Measurements from ENCODE around the gene CHPT1. TPM values are rescaled to one million over a fixed set of nuclear protein-coding genes. Genes with fewer than 3 reads are reported as not detected.
"Not testable (repeated sequence)": the region's sequence is repeated elsewhere in the genome, so short reads cannot be mapped to it uniquely, and the experiment has no call there.

The CHPT1 gene
- total RNA-seq, 1 donor from 2014 or later = 16.9 TPM

- no peak overlapping the region for H3K4me3 Mint-ChIP-seq
These were observed 21.9 kb upstream of the CHPT1 start for GRCh38 chr12:101675555-101675954.

GRCh38 chr12:101676497-101676896, 20.9 kb upstream of the CHPT1 start:
- H3K36me3 Mint-ChIP-seq = not testable (repeated sequence)
- peaks cover 11% of the 10 kb centered on the region for H3K27me3 Mint-ChIP-seq (ENCODE audit: low read depth)

More at GRCh38 chr12:101675555-101675954, 21.9 kb upstream of the CHPT1 start:
- DNase-seq (ENCODE audit: low spot score in 2 of 2, unreplicated experiment in 2 of 2) = no peak
- Mint-ChIP-seq H3K36me3 (no peaks in the 10 kb centered on the region), H3K27me3 (ENCODE audit: low read depth) (peaks cover 10% of the 10 kb centered on the region), H3K27ac (no peak overlapping the region), H3K4me1 (no peaks in the 10 kb centered on the region), H3K9me3 (no peaks in the 10 kb centered on the region)
- no peak for TF ChIP-seq CTCF (IDR thresholded peaks at IDR 0.05; ENCODE audit: unreplicated experiment)

GRCh38 chr12:101678081-101678480, 19.4 kb upstream of the CHPT1 start:
- no peak overlapping the region for H3K27ac Mint-ChIP-seq
- TF ChIP-seq CTCF (IDR thresholded peaks at IDR 0.05; ENCODE audit: unreplicated experiment) = no peak
- peaks cover 11% of the 10 kb centered on the region for H3K27me3 Mint-ChIP-seq (ENCODE audit: low read depth)
- H3K9me3 Mint-ChIP-seq = no peaks in the 10 kb centered on the region
- no peaks in the 10 kb centered on the region for H3K4me1 Mint-ChIP-seq
- no peak overlapping the region for H3K4me3 Mint-ChIP-seq
- DNase-seq (ENCODE audit: low spot score in 2 of 2, unreplicated experiment in 2 of 2) = no peak
- H3K36me3 Mint-ChIP-seq = no peaks in the 10 kb centered on the region

More at GRCh38 chr12:101676497-101676896, 20.9 kb upstream of the CHPT1 start:
- not testable (repeated sequence) for H3K27ac Mint-ChIP-seq; H3K4me1 Mint-ChIP-seq; DNase-seq (ENCODE audit: low spot score in 2 of 2, unreplicated experiment in 2 of 2); H3K9me3 Mint-ChIP-seq; H3K4me3 Mint-ChIP-seq

- Mint-ChIP-seq H3K27me3 (ENCODE audit: low read depth) (peaks cover 16% of the 10 kb centered on the region), H3K36me3 (no peaks in the 10 kb centered on the region), H3K4me1 (no peaks in the 10 kb centered on the region), H3K4me3 (no peak overlapping the region), H3K9me3 (no peaks in the 10 kb centered on the region), H3K27ac (no peak overlapping the region)
- no peak for TF ChIP-seq CTCF (IDR thresholded peaks at IDR 0.05; ENCODE audit: unreplicated experiment)
- no peak for DNase-seq (ENCODE audit: low spot score in 2 of 2, unreplicated experiment in 2 of 2)
These were observed 17.2 kb upstream of the CHPT1 start for GRCh38 chr12:101680240-101680639.

- H3K27ac Mint-ChIP-seq = no peak overlapping the region
- no peak for TF ChIP-seq CTCF (IDR thresholded peaks at IDR 0.05; ENCODE audit: unreplicated experiment)
- H3K27me3 Mint-ChIP-seq (ENCODE audit: low read depth) = peaks cover 16% of the 10 kb centered on the region
- H3K4me1 Mint-ChIP-seq = no peaks in the 10 kb centered on the region
- no peaks in the 10 kb centered on the region for H3K9me3 Mint-ChIP-seq
- DNase-seq (ENCODE audit: low spot score in 2 of 2, unreplicated experiment in 2 of 2) = no peak
- no peaks in the 10 kb centered on the region for H3K36me3 Mint-ChIP-seq
- H3K4me3 Mint-ChIP-seq = no peak overlapping the region
These were observed 16.8 kb upstream of the CHPT1 start for GRCh38 chr12:101680647-101681046.

GRCh38 chr12:101681627-101682026, 15.8 kb upstream of the CHPT1 start:
- not testable (repeated sequence) for DNase-seq (ENCODE audit: low spot score in 2 of 2, unreplicated experiment in 2 of 2); H3K27ac Mint-ChIP-seq; H3K4me1 Mint-ChIP-seq; H3K4me3 Mint-ChIP-seq; H3K36me3 Mint-ChIP-seq; H3K9me3 Mint-ChIP-seq
- peaks cover 16% of the 10 kb centered on the region for H3K27me3 Mint-ChIP-seq (ENCODE audit: low read depth)

GRCh38 chr12:101685092-101685491, 12.3 kb upstream of the CHPT1 start:
- H3K36me3 Mint-ChIP-seq = no peaks in the 10 kb centered on the region
- TF ChIP-seq CTCF (IDR thresholded peaks at IDR 0.05; ENCODE audit: unreplicated experiment) = no peak
- H3K9me3 Mint-ChIP-seq = no peaks in the 10 kb centered on the region
- no peak overlapping the region for H3K27ac Mint-ChIP-seq
- H3K4me1 Mint-ChIP-seq = no peaks in the 10 kb centered on the region
- no peak overlapping the region for H3K4me3 Mint-ChIP-seq
- peaks cover 10% of the 10 kb centered on the region for H3K27me3 Mint-ChIP-seq (ENCODE audit: low read depth)
- no peak for DNase-seq (ENCODE audit: low spot score in 2 of 2, unreplicated experiment in 2 of 2)

Data from mesothelial cell of epicardium (in vitro differentiated cells).